GM12878 (cell line): ENCODE data around the gene FEM1B. TPM values are rescaled to one million over a fixed set of nuclear protein-coding genes. Genes with fewer than 3 reads are reported as not detected.

ENCODE experiments used
- ATAC-seq: fragments of 200-7000 bp; cut with Tn5 transposase; 3 replicates; pipeline ENCODE4 v1.9.1; 2020; ENCODE audit warnings: mild to moderate bottlenecking, moderate library complexity
- BruUV-seq: library from RNA; stranded (reverse); fragments of 400-500 nt; replicated peaks from 2 replicates; lab custom pipeline; 2021; lab: Mats Ljungman, UMichigan
- CTCF ChIA-PET: fragments of 300-600 bp; sonication (Branson Sonifier 250); formaldehyde crosslinking; extraction: SDS; loops from one replicate; lab custom pipeline; 2021; ENCODE audit warnings: inconsistent platforms; lab: Yijun Ruan, JAX
- POLR2A ChIA-PET: fragments of 350-600 bp; formaldehyde crosslinking; extraction: SDS; loops from one replicate; lab custom pipeline; 2021; ENCODE audit warnings: inconsistent platforms; lab: Charles Lee
- RAD21 ChIA-PET: fragments of 300-600 bp; sonication (Branson Sonifier 250); formaldehyde crosslinking; loops from one replicate; lab custom pipeline; 2023; ENCODE audit warnings: antibody characterized with exemption; ENCODE audit not compliant: unreplicated experiment; lab: Charles Lee
- SMC1A ChIA-PET: fragments of 300-600 bp; sonication (Branson Sonifier 250); formaldehyde crosslinking; loops from one replicate; lab custom pipeline; 2023; ENCODE audit not compliant: unreplicated experiment, uncharacterized antibody; lab: Charles Lee
- DNase-seq: peaks from one replicate; pipeline ENCODE4 v3.0.0-alpha.2; 2011; ENCODE audit warnings: low read depth, low spot score
- FAIRE-seq: peaks from 3 replicates; lab custom pipeline; 2011; peaks lifted over from hg19 to GRCh38; lab: Jason Lieb, UNC
- H2AFZ ChIP-seq: 2 replicates; pipeline ENCODE4 v1.6.0; 2011; ENCODE audit warnings: low read depth, low read length, control low read depth; ENCODE audit not compliant: control insufficient read depth
- H3K27ac ChIP-seq: 2 replicates; pipeline ENCODE4 v1.5.1; 2011; ENCODE audit warnings: control low read depth; ENCODE audit not compliant: control insufficient read depth, insufficient read depth
- H3K27me3 ChIP-seq, 2 experiments: replicated peaks in 1 of 2; 2 replicates each; pipeline versions ENCODE4 v1.6.0 to v1.6.1; 2011; ENCODE audit warnings: low read length in 1 of 2; ENCODE audit not compliant: control insufficient read depth in 2 of 2, insufficient read depth in 2 of 2
- H3K36me3 ChIP-seq, 2 experiments: 2 replicates each; pipeline ENCODE4 v1.5.1; 2011; ENCODE audit warnings: low read length in 1 of 2; ENCODE audit not compliant: control insufficient read depth in 2 of 2, insufficient read depth in 2 of 2
- H3K4me1 ChIP-seq: 2 replicates; pipeline ENCODE4 v1.6.1; 2011; ENCODE audit warnings: mild to moderate bottlenecking, low read length, moderate library complexity, mixed read lengths; ENCODE audit not compliant: control insufficient read depth, insufficient read depth
- H3K4me2 ChIP-seq: 2 replicates; pipeline ENCODE4 v1.6.0; 2011; ENCODE audit warnings: control low read depth; ENCODE audit not compliant: control insufficient read depth, insufficient read depth
- H3K4me3 ChIP-seq: fragments of 200-600 bp; sonication (generic); 2 replicates; pipeline ENCODE4 v1.5.1; 2016
- H3K79me2 ChIP-seq: 2 replicates; pipeline ENCODE4 v1.6.0; 2011; ENCODE audit warnings: low read length; ENCODE audit not compliant: control insufficient read depth, insufficient read depth
- H3K9ac ChIP-seq: 2 replicates; pipeline ENCODE4 v1.8.0; 2011; ENCODE audit warnings: low read length, control low read depth, mixed read lengths; ENCODE audit not compliant: control insufficient read depth, insufficient read depth
- H3K9me3 ChIP-seq: replicated peaks from 3 replicates; pipeline ENCODE4 v1.5.1; 2011; ENCODE audit warnings: mild to moderate bottlenecking, low read length; ENCODE audit not compliant: control insufficient read depth, insufficient read depth
- H4K20me1 ChIP-seq: 2 replicates; pipeline ENCODE4 v1.6.0; 2011; ENCODE audit not compliant: control insufficient read depth, insufficient read depth
- ATF7 ChIP-seq: fragments of 450-650 bp; IDR thresholded peaks from 2 replicates; pipeline ENCODE4 v1.6.1; 2016; ENCODE audit warnings: low read depth, mild to moderate bottlenecking
- GABPA ChIP-seq: IDR thresholded peaks from 2 replicates; pipeline ENCODE4 v1.6.1; 2014; ENCODE audit warnings: antibody characterized with exemption, low read depth, mild to moderate bottlenecking, inconsistent platforms
- IRF5 ChIP-seq: fragments of 450-650 bp; IDR thresholded peaks from 2 replicates; pipeline ENCODE4 v1.6.1; 2017; ENCODE audit warnings: borderline replicate concordance
- MTA3 ChIP-seq: IDR thresholded peaks from 2 replicates; pipeline ENCODE4 v1.6.1; 2012; ENCODE audit warnings: low read length, inconsistent platforms, borderline replicate concordance
- NFIC ChIP-seq: IDR thresholded peaks from 2 replicates; pipeline ENCODE4 v1.6.1; 2012; ENCODE audit warnings: low read depth, mild to moderate bottlenecking, inconsistent platforms, low read length, moderate library complexity
- RCOR1 ChIP-seq: conservative IDR thresholded peaks from 2 replicates; pipeline ENCODE4 v1.6.1; 2012; ENCODE audit warnings: low read depth, low read length, improper control_type of control experiment
- SMAD1 ChIP-seq: fragments of 450-650 bp; IDR thresholded peaks from 2 replicates; pipeline ENCODE4 v1.6.1; 2018; ENCODE audit warnings: mild to moderate bottlenecking, low read depth; ENCODE audit not compliant: partially characterized antibody
- ZNF687 ChIP-seq: fragments of 450-650 bp; IDR thresholded peaks from 2 replicates; pipeline ENCODE4 v1.6.1; 2017; ENCODE audit warnings: mild to moderate bottlenecking, moderate library complexity
- WGBS: methylation state at CpG from one replicate; pipeline ENCODE4 v1.1.6; 2016; ENCODE audit warnings: low lambda C conversion rate; ENCODE audit not compliant: insufficient replicate concordance, insufficient coverage; ENCODE audit errors: missing lambda C conversion rate; 5-methylcytosine and 5-hydroxymethylcytosine counted together
- in situ Hi-C: fragments of 300-500 bp; cut with MboI; formaldehyde crosslinking; loops from 9 replicates; pipeline ENCODE4 v1.14.3; 2018; ENCODE audit warnings: mixed read lengths
- intact Hi-C: fragments of 100-400 bp; cut with micrococcal nuclease; formaldehyde crosslinking; loops from one replicate; pipeline ENCODE4 v1.14.2; 2022; ENCODE audit not compliant: unreplicated experiment
- polyA plus RNA-seq, 11 experiments: library from polyadenylated mRNA; depleted of rRNA in 4 of 11; unstranded in 6 of 11; stranded (reverse) in 5 of 11; fragments of >200 nt; fragmentation: Nextera tagmentation in 4 of 11; fragmentation: Illumina TruSeq in 1 of 11; extraction: Ambion mirVana in 4 of 11; extraction: Trizol in 1 of 11; gene quantifications; 1 replicate in 1 of 11; 2 replicates in 10 of 11; pipeline versions ENCODE4 v1.2.1 to v1.2.3, GENCODE V29; 2011 to 2016; ENCODE audit warnings: inconsistent platforms in 2 of 11, missing spikeins in 2 of 11, low read depth in 1 of 11
- total RNA-seq, 4 experiments: library from RNA; depleted of rRNA in 3 of 4; stranded (reverse); fragments of >200 nt in 3 of 4; fragmentation: Illumina TruSeq in 1 of 4; extraction: Trizol in 1 of 4; gene quantifications; 2 replicates each; pipeline versions ENCODE4 v1.2.1 to v1.2.3, GENCODE V29; 2013 to 2021
- TF ChIP-seq, protein P1 (sequence below): fragments of 450-650 bp; IDR thresholded peaks from 2 replicates; pipeline ENCODE4 v1.6.1; 2018; ENCODE audit warnings: mild to moderate bottlenecking, low read depth, moderate library complexity; ENCODE audit not compliant: partially characterized antibody
- TF ChIP-seq, protein P2 (sequence below): IDR thresholded peaks from 2 replicates; pipeline ENCODE4 v1.6.1; 2012; ENCODE audit warnings: mild to moderate bottlenecking, low read depth, low read length

Gene FEM1B
- total and polyA plus RNA-seq, 10 of the 15 experiments (the other 5 are each of a cell fraction or from before 2014, with no cell fraction given): 5.5 to 61.1 (median 18.2) TPM

DNA sequence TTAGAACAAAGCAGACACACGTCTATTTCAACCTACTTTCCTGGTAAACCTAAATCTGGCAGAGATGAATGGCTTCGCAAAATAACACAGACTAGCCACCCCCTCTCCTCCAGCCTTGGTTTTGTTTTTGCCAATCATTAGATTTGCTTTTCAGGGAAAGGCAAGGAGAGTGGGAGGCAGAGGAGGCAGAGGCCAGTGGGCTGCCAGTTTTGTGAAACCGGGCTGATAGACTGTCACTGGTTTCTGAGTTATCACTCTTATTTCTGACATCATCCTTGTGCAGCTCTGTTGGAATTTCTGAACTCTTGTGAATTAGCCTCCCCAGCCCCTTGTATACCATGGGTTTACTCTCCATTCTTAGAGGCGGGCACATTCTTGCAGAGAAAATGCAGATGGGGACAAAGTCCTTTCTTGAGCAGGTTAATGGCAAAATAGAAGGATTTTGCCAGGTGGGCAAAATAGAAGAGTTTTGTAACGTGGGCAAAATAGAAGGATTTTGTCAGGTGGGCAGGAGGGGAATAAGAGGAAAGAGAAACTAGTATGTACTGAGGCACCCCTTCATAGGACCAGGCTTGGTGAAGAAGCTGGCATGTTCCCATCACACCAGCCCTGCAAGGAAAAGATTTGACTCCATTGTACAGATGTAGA, 3.2 kb upstream of the FEM1B start:
- peaks cover 5% of the 10 kb centered on the region; the same call in 1 of the 2 replicates for H3K4me1 ChIP-seq
- ATAC-seq (no peak), FAIRE-seq (no peak)
- H2AFZ ChIP-seq: no peak overlapping the region
- POLR2A ChIA-PET: no interaction called here
- TF ChIP-seq IRF5 (no peak), GABPA (no peak), ATF7 (no peak), ZNF687 (no peak), NFIC (no peak), RCOR1 (no peak), SMAD1 (no peak), MTA3 (no peak)
- TF ChIP-seq, protein P1, sequence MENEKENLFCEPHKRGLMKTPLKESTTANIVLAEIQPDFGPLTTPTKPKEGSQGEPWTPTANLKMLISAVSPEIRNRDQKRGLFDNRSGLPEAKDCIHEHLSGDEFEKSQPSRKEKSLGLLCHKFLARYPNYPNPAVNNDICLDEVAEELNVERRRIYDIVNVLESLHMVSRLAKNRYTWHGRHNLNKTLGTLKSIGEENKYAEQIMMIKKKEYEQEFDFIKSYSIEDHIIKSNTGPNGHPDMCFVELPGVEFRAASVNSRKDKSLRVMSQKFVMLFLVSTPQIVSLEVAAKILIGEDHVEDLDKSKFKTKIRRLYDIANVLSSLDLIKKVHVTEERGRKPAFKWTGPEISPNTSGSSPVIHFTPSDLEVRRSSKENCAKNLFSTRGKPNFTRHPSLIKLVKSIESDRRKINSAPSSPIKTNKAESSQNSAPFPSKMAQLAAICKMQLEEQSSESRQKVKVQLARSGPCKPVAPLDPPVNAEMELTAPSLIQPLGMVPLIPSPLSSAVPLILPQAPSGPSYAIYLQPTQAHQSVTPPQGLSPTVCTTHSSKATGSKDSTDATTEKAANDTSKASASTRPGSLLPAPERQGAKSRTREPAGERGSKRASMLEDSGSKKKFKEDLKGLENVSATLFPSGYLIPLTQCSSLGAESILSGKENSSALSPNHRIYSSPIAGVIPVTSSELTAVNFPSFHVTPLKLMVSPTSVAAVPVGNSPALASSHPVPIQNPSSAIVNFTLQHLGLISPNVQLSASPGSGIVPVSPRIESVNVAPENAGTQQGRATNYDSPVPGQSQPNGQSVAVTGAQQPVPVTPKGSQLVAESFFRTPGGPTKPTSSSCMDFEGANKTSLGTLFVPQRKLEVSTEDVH: no peak
- TF ChIP-seq, protein P2, sequence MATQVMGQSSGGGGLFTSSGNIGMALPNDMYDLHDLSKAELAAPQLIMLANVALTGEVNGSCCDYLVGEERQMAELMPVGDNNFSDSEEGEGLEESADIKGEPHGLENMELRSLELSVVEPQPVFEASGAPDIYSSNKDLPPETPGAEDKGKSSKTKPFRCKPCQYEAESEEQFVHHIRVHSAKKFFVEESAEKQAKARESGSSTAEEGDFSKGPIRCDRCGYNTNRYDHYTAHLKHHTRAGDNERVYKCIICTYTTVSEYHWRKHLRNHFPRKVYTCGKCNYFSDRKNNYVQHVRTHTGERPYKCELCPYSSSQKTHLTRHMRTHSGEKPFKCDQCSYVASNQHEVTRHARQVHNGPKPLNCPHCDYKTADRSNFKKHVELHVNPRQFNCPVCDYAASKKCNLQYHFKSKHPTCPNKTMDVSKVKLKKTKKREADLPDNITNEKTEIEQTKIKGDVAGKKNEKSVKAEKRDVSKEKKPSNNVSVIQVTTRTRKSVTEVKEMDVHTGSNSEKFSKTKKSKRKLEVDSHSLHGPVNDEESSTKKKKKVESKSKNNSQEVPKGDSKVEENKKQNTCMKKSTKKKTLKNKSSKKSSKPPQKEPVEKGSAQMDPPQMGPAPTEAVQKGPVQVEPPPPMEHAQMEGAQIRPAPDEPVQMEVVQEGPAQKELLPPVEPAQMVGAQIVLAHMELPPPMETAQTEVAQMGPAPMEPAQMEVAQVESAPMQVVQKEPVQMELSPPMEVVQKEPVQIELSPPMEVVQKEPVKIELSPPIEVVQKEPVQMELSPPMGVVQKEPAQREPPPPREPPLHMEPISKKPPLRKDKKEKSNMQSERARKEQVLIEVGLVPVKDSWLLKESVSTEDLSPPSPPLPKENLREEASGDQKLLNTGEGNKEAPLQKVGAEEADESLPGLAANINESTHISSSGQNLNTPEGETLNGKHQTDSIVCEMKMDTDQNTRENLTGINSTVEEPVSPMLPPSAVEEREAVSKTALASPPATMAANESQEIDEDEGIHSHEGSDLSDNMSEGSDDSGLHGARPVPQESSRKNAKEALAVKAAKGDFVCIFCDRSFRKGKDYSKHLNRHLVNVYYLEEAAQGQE: no peak
- TF ChIP-seq, all 136 proteins: peak for 0
- H3K9me3 ChIP-seq: no peaks in the 10 kb centered on the region
- 61% methylated on average over 5 of the region's 5 CpGs for WGBS
- intact Hi-C loops (no loop called here), in situ Hi-C loops (no loop called here)
- no peaks in the 10 kb centered on the region for H4K20me1 ChIP-seq
- ChIA-PET SMC1A (no interaction called here), CTCF (interaction anchor here (1.3 kb wide), 1 partner anchor 21 kb away, joined by 3 read pairs; no protein-coding TSS in a partner anchor), RAD21 (no interaction called here)
- H3K27ac ChIP-seq: no peak overlapping the region
- no peak for DNase-seq
- no peak overlapping the region for H3K4me3 ChIP-seq
- H3K36me3 ChIP-seq: no peaks in the 10 kb centered on the region
- peaks cover 17% of the 10 kb centered on the region for H3K79me2 ChIP-seq
- H3K27me3 ChIP-seq: no peaks in the 10 kb centered on the region
- BruUV-seq: no TSS peak
- no peak overlapping the region for H3K9ac ChIP-seq
- H3K4me2 ChIP-seq: no peak overlapping the region
